HEK293 (cell line): Measurements from ENCODE around the gene HMGB1.

ENCODE experiments used
- CTCF ChIA-PET: fragments of 350-600 bp; formaldehyde crosslinking; extraction: SDS; loops from one replicate; lab custom pipeline; 2021; ENCODE audit warnings: antibody characterized with exemption; lab: Yijun Ruan, JAX
- POLR2A ChIA-PET: fragments of 300-600 bp; formaldehyde crosslinking; extraction: SDS; loops from one replicate; lab custom pipeline; 2020; ENCODE audit warnings: antibody characterized with exemption, inconsistent platforms; lab: Yijun Ruan, JAX
- H3K27ac ChIP-seq: fragments of 200-500 bp; sonication (Bioruptor generic); 2 replicates; pipeline ENCODE4 v1.5.1; 2014; ENCODE audit warnings: low read depth, low read length, control low read depth, inconsistent platforms; ENCODE audit errors: extremely low read depth
- H3K36me3 ChIP-seq, 2 experiments: fragments of 200-500 bp in 1 of 2; sonication (Bioruptor generic) in 1 of 2; 1 replicate in 1 of 2; 2 replicates in 1 of 2; pipeline ENCODE4 v1.5.1; 2014 to 2017; ENCODE audit warnings: inconsistent platforms in 2 of 2, low read length in 2 of 2; ENCODE audit not compliant: control insufficient read depth in 2 of 2, insufficient read depth in 1 of 2
- H3K4me1 ChIP-seq: fragments of 200-500 bp; sonication (Bioruptor generic); 2 replicates; pipeline ENCODE4 v1.5.1; 2014; ENCODE audit warnings: mild to moderate bottlenecking, low read length, inconsistent platforms; ENCODE audit not compliant: control insufficient read depth, insufficient read depth
- H3K4me3 ChIP-seq: 2 replicates; pipeline ENCODE4 v1.5.1; 2011; ENCODE audit warnings: low read depth, mild to moderate bottlenecking, control low read depth, low read length, moderate library complexity
- H3K9me3 ChIP-seq: fragments of 200-500 bp; sonication (Bioruptor generic); 2 replicates; pipeline ENCODE4 v1.5.1; 2014; ENCODE audit warnings: low read depth, low read length, inconsistent platforms; ENCODE audit not compliant: control insufficient read depth, insufficient read depth
- ATF2 ChIP-seq: fragments of 450-650 bp; formaldehyde crosslinking; IDR thresholded peaks from 2 replicates; pipeline ENCODE4 v1.5.1; 2016; ENCODE audit warnings: missing biosample characterization, missing genetic modification characterization, low read depth
- BCL11A ChIP-seq: fragments of 450-650 bp; formaldehyde crosslinking; IDR thresholded peaks from 2 replicates; pipeline ENCODE4 v1.5.1; 2016; ENCODE audit warnings: low read depth, missing biosample characterization, missing genetic modification characterization
- CTCF ChIP-seq: fragments of 450-650 bp; formaldehyde crosslinking; IDR thresholded peaks from 2 replicates; pipeline ENCODE4 v1.5.1; 2016; ENCODE audit warnings: missing biosample characterization, missing genetic modification characterization
- GFI1B ChIP-seq: fragments of 450-650 bp; formaldehyde crosslinking; IDR thresholded peaks from 2 replicates; pipeline ENCODE4 v1.5.1; 2016; ENCODE audit warnings: missing biosample characterization, missing genetic modification characterization
- GLI2 ChIP-seq: fragments of 450-650 bp; formaldehyde crosslinking; IDR thresholded peaks from 2 replicates; pipeline ENCODE4; 2017; ENCODE audit warnings: missing biosample characterization, missing genetic modification characterization, low read depth, borderline replicate concordance
- GLIS2 ChIP-seq: fragments of 450-650 bp; formaldehyde crosslinking; IDR thresholded peaks from 2 replicates; pipeline ENCODE4 v1.5.1; 2016; ENCODE audit warnings: missing biosample characterization, missing genetic modification characterization
- HOXC10 ChIP-seq: sonication (generic); formaldehyde crosslinking; IDR thresholded peaks from 2 replicates; pipeline ENCODE4 v1.8.1; 2023; ENCODE audit warnings: mild to moderate bottlenecking, missing genetic modification reagents
- KLF16 ChIP-seq: fragments of 450-650 bp; formaldehyde crosslinking; IDR thresholded peaks from 2 replicates; pipeline ENCODE4 v1.5.1; 2017; ENCODE audit warnings: missing biosample characterization, missing genetic modification characterization
- PRDM4 ChIP-seq: fragments of 450-650 bp; formaldehyde crosslinking; IDR thresholded peaks from 2 replicates; pipeline ENCODE4 v1.5.1; 2017; ENCODE audit warnings: missing biosample characterization, missing genetic modification characterization
- SCRT2 ChIP-seq: fragments of 450-650 bp; formaldehyde crosslinking; IDR thresholded peaks from 2 replicates; pipeline ENCODE4 v1.5.1; 2016; ENCODE audit warnings: missing biosample characterization, missing genetic modification characterization
- SP3 ChIP-seq: fragments of 450-650 bp; formaldehyde crosslinking; IDR thresholded peaks from 2 replicates; pipeline ENCODE4 v1.5.1; 2016; ENCODE audit warnings: missing biosample characterization, missing genetic modification characterization
- WT1 ChIP-seq: fragments of 450-650 bp; formaldehyde crosslinking; IDR thresholded peaks from 2 replicates; pipeline ENCODE4 v1.5.1; 2016; ENCODE audit warnings: missing biosample characterization, missing genetic modification characterization
- ZFP3 ChIP-seq: fragments of 450-650 bp; formaldehyde crosslinking; IDR thresholded peaks from 2 replicates; pipeline ENCODE4 v1.5.1; 2016; ENCODE audit warnings: low read depth, missing biosample characterization, missing genetic modification characterization
- ZNF132 ChIP-seq: fragments of 450-650 bp; formaldehyde crosslinking; IDR thresholded peaks from 2 replicates; pipeline ENCODE4 v1.5.1; 2017; ENCODE audit warnings: missing biosample characterization, missing genetic modification characterization, borderline replicate concordance
- ZNF146 ChIP-seq: fragments of 450-650 bp; formaldehyde crosslinking; IDR thresholded peaks from 2 replicates; pipeline ENCODE4 v1.5.1; 2016; ENCODE audit warnings: missing biosample characterization, missing genetic modification characterization
- ZNF148 ChIP-seq: fragments of 450-650 bp; formaldehyde crosslinking; IDR thresholded peaks from 2 replicates; pipeline ENCODE4 v1.5.0; 2017; ENCODE audit warnings: missing biosample characterization, missing genetic modification characterization, borderline replicate concordance
- ZNF311 ChIP-seq: fragments of 450-650 bp; formaldehyde crosslinking; IDR thresholded peaks from 2 replicates; pipeline ENCODE4 v1.5.1; 2017; ENCODE audit warnings: missing biosample characterization, missing genetic modification characterization, borderline replicate concordance
- ZNF335 ChIP-seq: fragments of 450-650 bp; formaldehyde crosslinking; conservative IDR thresholded peaks from 2 replicates; pipeline ENCODE4 v1.5.1; 2016; ENCODE audit warnings: missing biosample characterization, missing genetic modification characterization
- ZNF426 ChIP-seq: fragments of 450-650 bp; formaldehyde crosslinking; IDR thresholded peaks from 2 replicates; pipeline ENCODE4 v1.5.1; 2017; ENCODE audit warnings: missing biosample characterization, missing genetic modification characterization, mild to moderate bottlenecking, inconsistent platforms, moderate library complexity
- ZNF521 ChIP-seq: fragments of 450-650 bp; formaldehyde crosslinking; IDR thresholded peaks from 2 replicates; pipeline ENCODE4 v1.5.1; 2017; ENCODE audit warnings: missing biosample characterization, mild to moderate bottlenecking, missing genetic modification characterization
- ZNF530 ChIP-seq: fragments of 450-650 bp; formaldehyde crosslinking; IDR thresholded peaks from 2 replicates; pipeline ENCODE4 v1.5.1; 2016; ENCODE audit warnings: low read depth, missing biosample characterization, missing genetic modification characterization
- ZNF600 ChIP-seq: fragments of 450-650 bp; formaldehyde crosslinking; IDR thresholded peaks from 2 replicates; pipeline ENCODE4 v1.5.1; 2016; ENCODE audit warnings: missing biosample characterization, missing genetic modification characterization
- ZNF692 ChIP-seq: fragments of 450-650 bp; formaldehyde crosslinking; IDR thresholded peaks from 2 replicates; pipeline ENCODE4 v1.5.1; 2016; ENCODE audit warnings: missing biosample characterization, missing genetic modification characterization
- ZNF701 ChIP-seq: fragments of 450-650 bp; formaldehyde crosslinking; IDR thresholded peaks from 2 replicates; pipeline ENCODE4 v1.5.1; 2016; ENCODE audit warnings: missing biosample characterization, missing genetic modification characterization
- ZNF768 ChIP-seq: fragments of 450-650 bp; formaldehyde crosslinking; IDR thresholded peaks from 2 replicates; pipeline ENCODE4 v1.5.1; 2018; ENCODE audit warnings: missing biosample characterization, mild to moderate bottlenecking, missing genetic modification characterization
- ZNF785 ChIP-seq: fragments of 450-650 bp; formaldehyde crosslinking; IDR thresholded peaks from 2 replicates; pipeline ENCODE4 v1.5.1; 2016; ENCODE audit warnings: missing biosample characterization, missing genetic modification characterization

Gene HMGB1

GRCh38 chr13:30412346-30412745 lies 53.4 kb downstream of the HMGB1 start:
- TF ChIP-seq ZNF521 (tag by site-specific recombination) (no peak), ZNF701 (tag by site-specific recombination) (no peak), GLIS2 (tag by site-specific recombination) (no peak), ZNF132 (tag by site-specific recombination) (no peak), WT1 (tag by site-specific recombination) (no peak), ZNF692 (tag by site-specific recombination) (no peak), ZNF600 (tag by site-specific recombination) (no peak), HOXC10 (CRISPR knock-in tag) (no peak), ZNF530 (no peak), GFI1B (tag by site-specific recombination) (no peak), ZFP3 (no peak), ZNF426 (no peak), ZNF311 (no peak), ZNF768 (no peak), SCRT2 (tag by site-specific recombination) (no peak), KLF16 (tag by site-specific recombination) (no peak), SP3 (no peak), ZNF146 (tag by site-specific recombination) (no peak), ZNF785 (tag by site-specific recombination) (no peak), ZNF148 (tag by site-specific recombination) (no peak)
- Histone ChIP-seq H3K4me3 (no peak overlapping the region), H3K36me3 (no peaks in the 10 kb centered on the region), H3K4me1 (no peaks in the 10 kb centered on the region), H3K9me3 (no peaks in the 10 kb centered on the region), H3K27ac (no peak overlapping the region)
- ChIA-PET CTCF (interaction anchor here (0.7 kb wide), 1 partner anchor 66 kb away, joined by 5 read pairs; no protein-coding TSS in a partner anchor), POLR2A (interaction anchor here (1.1 kb wide), 1 partner anchor 10 kb away, joined by 3 read pairs; no protein-coding TSS in a partner anchor)

GRCh38 chr13:30410705-30411125 lies 55.0 kb downstream of the HMGB1 start:
- POLR2A ChIA-PET, result no interaction called here
- CTCF ChIA-PET, result interaction anchor here (0.6 kb wide), 1 partner anchor 791 kb away, joined by 3 read pairs; no protein-coding TSS in a partner anchor

More at GRCh38 chr13:30410705-30411125, 55.0 kb downstream of the HMGB1 start:
- no peaks in the 10 kb centered on the region for H3K9me3 ChIP-seq
- no peaks in the 10 kb centered on the region for H3K36me3 ChIP-seq
- H3K4me1 ChIP-seq, result no peaks in the 10 kb centered on the region
- no peak overlapping the region for H3K4me3 ChIP-seq
- no peak overlapping the region for H3K27ac ChIP-seq
- TF ChIP-seq ATF2 (no peak), BCL11A (tag by site-specific recombination) (no peak), CTCF (tag by site-specific recombination) (no peak), PRDM4 (no peak), ZNF335 (no peak), GLI2 (tag by site-specific recombination) (no peak)
